ENCODE results near the gene FGG.

Gene FGG

DNA sequence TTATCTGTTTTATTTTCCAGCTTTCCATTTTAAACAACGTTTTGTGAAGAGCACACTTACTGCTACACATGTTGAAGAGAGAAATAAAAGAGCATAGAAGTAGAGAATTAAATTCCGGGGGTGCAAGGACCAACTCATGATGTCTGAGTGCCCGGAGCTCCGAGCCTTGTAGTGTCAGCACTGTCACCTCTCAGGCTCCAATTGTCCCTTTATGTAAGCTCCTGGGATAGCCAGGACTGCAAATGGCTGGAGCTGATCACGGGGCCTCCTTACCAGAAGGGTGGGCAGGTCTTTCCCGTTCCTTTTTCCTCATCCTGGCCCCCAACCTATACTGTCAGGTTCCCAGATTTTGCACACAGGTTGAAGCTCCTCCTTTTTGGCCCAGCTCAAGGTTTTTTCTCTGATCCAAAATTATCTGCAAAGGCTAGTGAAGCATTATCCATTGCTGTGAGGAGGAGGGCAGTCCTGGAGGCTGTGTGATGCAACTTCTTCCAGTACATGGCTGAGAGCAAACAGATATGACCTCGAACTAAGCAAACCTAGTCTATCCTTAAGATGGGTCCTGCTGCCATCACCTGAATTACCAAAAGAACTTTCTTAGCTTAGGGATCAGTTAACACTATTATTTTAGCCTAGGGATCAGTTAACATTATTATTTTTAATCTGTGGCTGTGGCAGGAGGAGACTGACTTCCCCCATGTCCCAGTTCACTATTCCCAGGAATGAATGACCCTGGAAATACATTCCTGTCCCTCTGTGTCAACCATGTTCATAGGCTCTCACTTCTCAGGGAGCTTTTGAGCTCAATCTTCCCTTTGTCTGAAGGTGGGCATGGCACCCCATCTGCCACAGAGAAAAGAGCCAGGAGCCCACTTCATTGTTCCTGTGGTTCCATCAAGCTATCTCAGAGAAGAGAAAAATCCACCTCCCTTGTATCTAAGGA, at the start of gene FGG:
FGG (minus strand) TSS at position 185 of the 943 bp plus-strand sequence; CDS start at position 138, 47 bp downstream.
- no peak for DNase-seq (ENCODE audit: low read depth in 2 of 2, low spot score in 1 of 2)

DNA sequence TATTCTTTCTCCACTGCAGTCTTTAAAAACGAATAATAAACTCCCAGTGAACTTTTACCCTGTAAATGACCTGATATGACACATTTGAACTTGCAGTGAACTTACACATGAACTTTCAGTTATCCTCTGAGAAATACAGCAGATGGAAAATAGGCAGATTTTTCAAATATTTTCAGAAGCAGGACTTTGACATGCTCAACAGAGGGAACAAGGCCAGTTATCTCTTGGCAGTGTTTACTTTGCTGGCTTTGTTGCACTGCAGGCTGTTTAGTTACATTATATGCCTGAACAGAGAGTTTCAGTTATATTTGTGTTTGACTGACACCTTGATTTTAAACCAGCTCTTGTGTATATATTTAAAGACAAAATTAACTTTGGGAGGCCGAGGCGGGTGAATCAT, 47.6 kb upstream of the FGG start:
- DNase-seq (ENCODE audit: low read depth in 2 of 2, low spot score in 1 of 2), result no peak

DNA sequence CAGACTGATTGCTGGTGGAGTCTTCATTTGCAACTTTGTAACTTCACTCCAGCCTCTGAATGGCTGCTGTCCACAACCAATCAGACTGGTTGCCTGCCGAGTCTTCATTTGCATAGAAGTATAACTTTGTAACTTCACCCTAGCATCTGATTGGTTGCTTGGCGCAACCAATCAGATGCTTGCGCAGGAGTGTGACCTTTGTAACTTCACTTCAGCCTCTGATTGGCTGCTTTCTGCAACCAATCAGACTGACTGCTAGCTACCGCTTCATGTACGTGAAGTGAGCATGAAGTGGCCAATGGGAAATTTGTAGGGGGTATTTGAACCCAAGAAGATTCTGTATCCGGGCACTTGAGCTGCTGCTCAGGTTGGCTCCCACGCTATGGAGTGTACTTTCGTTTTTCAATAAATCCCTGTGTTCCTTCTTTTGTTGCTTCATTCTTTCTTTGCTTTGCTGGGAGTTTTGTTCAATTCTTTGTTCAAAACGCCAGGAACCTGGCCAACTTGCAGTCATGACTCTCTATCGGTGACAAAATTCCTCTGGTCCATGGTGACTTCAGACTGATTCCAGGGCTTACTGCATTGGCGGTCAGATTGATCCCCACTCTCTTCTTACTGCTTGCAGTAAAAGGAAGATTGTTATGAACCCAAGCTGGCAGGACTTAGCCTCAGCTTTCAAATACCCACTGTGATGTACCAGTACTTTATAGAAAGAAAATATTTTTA, 46.4 kb upstream of the FGG start:
- no peak for DNase-seq (ENCODE audit: low read depth in 2 of 2, low spot score in 1 of 2)

DNA sequence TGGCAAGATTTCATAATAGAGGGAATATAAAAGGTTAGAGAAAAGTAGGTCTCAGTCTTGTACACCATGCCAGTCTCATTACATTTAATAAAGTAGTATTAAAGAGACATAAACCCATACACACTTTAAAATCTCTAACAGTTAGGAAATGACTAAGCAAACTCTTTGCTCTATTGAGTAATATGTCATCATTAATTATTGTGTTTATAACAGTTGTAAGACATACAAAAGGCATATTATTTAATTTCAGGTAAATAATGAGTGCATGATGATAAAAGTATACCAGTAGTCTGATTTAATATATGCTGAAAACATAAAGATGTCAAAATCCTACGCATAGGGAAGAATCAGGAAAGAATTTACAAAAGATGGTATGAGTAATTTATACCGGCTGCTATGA, 31.0 kb upstream of the FGG start:
- DNase-seq (ENCODE audit: low read depth in 2 of 2, low spot score in 1 of 2), result no peak

DNA sequence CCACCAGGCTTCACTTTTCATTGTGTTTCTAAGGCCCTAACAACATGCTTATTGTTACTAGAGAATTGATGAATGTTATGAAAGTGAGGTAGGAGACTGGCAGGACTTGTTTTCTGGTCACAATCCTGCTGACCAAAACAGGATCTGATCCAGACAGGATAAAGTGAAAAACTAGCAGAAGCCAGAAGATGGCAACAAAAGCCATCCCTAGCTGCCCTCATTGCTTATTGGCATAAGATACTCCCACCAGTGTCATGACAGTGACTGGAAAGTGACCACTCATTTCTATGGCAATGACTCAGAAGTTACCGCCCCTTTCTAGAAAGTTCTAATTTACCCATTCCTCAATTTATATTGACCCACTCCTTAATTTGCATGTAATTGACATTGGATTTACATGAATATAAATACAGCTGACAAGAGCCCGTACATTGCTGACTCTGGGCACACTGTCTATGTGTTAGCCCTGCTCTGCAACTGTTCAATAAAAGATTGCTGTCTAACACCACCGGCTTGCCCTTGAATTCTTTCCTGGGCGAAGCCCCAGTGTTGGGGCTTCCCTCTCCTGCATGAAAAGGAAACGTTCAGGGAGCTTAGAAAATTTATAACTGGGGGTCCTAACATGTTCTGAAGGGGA, 30.0 kb upstream of the FGG start:
- no peak for DNase-seq (ENCODE audit: low read depth in 2 of 2, low spot score in 1 of 2)

DNA sequence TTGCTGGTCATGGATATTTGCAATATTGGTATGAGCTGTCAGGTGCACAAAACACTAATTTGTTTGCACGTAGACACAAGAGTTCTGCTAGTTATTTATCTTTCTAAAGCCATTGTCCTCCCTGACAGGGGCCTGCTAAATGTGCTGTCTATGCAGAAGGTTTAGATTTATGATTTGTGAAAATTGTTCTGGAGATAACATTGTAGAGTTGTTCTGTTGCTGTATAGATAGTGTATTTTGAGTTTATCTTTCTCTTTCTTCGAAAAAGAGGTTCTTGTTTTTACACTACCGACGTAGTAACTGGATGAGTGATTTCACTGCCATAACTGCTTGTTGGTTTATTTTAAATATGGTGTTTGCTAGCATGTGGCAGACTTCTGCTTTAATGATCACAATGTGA, 28.5 kb upstream of the FGG start:
- DNase-seq (ENCODE audit: low read depth in 2 of 2, low spot score in 1 of 2), result no peak

DNA sequence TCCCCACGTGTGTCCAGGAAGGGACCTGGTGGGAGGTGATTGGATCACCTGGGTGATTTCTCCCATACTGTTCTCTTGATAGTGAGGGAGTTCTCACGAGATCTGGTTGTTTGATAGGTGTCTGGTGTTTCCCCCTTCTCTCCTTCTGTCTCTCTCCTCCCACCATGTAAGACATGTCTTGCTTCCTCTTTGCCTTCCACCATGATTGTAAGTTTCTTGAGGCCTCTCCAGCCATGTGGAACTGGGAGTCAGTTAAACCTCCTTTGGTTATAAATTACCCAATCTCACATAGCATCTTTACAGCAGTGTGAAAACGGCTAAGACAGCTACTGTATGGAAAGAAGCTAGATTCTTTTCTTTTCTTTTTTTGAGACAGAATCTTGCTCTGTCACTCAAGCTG, 21.6 kb upstream of the FGG start:
- no peak for DNase-seq (ENCODE audit: low read depth in 2 of 2, low spot score in 1 of 2)

DNA sequence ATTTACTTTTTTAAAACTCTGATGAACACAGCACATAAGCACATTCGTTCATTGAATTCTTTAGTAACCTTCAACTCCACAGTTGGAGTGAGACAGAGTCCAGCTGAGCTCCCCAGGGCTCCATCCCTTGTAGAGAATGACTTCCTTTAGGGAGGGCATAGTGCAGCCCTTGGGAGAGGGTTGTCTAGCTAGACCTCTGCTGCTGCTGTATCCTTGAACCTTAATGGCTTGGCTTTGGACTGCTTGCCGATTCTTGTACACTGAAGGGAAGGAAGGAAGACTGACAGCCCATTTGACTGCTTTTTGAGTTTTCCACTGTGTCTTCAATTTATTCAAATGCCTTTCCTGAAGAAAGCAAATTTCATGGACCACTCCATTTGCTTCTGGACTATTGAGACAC, 19.4 kb upstream of the FGG start:
- DNase-seq (ENCODE audit: low read depth in 2 of 2, low spot score in 1 of 2), result no peak

DNA sequence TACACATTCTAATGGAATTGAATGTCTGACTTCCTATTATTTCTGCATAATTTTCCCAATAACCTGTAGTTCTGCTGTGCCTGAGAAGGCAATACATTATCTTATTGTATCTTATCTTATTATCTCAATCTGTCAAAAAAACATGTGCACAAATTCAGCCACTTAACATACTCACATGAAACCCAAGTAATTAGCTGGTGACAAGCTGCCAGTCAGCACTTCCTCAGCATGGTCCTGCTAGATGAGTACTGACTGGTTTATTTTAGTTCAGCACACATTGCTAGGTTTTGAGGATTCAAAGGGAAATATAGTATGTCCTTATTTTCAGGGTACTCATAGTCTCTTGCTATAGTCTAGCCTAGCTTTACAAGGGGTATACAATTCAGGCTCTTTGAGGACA, 17.9 kb upstream of the FGG start:
- no peak for DNase-seq (ENCODE audit: low read depth in 2 of 2, low spot score in 1 of 2)

DNA sequence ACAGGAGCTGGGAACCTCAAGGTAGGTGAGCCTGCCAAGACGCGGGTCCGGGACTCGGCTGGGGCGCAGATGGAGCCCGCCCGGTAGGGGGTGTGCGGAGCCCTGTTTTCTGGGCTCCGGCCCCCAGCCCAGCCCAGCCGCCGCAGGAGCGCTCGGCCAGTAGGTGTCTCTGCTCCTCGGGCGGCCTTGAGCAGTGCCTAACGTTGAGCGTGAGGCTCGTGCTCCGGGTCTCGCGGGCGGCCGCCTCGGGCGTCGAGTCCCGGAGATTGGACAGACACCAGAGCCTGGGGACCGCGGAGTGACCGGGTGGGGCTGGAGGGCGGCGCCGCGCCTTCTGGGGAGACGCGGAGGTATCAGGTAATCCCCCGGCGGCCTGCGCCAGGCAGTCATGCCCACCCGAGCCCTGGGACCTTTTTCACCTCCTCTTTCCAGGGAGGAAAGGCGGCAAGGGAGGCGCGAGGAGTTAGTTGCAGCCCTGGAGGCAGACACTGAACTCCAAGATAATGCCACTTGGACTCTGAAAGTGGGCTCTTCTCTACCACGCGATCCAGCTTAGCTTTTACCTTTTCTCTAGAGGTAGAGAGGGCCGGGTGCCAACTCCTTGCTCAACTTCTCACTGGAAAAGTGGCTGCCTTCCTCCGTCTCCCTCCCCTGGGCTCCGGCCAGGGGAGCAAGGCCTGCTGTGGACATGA, 14.5 kb upstream of the FGG start:
- DNase-seq (ENCODE audit: low read depth in 2 of 2, low spot score in 1 of 2), result no peak

DNA sequence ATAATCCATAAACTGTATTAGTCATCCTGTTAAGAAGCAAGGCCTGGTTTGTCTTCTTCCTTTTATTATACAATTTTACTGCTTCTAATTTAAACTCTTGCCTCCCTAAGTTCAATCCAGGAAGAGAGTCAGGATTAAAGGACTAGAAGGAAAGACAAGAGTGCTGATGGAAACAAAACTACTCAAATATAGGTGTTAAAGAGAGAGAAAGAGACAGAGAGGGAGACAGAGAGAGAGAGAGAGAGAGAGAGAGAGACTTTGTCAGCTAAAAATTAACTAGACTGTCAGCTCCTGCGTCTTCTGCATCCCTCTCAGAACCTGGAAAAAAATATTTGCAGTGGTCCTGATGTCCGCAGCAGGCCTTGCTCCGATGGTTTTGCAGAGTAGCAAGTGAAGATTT, 13.5 kb upstream of the FGG start:
- no peak for DNase-seq (ENCODE audit: low read depth in 2 of 2, low spot score in 1 of 2)

DNA sequence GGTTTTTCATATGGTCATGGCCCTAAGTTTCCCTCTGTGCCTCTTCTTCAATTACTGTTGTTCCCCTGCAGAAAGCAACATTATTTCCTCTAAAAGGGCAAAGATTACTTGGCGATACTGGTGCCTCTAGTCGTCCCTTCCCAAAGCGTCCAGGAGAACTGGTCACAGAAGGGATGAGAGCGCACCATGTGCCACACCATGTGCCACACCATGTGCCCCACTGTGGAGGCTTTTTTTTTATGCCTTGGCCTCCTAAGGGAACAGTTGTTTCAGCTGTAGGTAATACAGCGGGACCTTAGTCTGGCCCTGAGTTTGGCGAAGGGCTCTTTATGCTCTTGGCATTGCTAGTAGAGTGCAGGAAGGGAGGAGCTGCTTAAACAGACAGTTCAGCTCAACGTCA, 11.5 kb upstream of the FGG start:
- no peak for DNase-seq (ENCODE audit: low read depth in 2 of 2, low spot score in 1 of 2)

DNA sequence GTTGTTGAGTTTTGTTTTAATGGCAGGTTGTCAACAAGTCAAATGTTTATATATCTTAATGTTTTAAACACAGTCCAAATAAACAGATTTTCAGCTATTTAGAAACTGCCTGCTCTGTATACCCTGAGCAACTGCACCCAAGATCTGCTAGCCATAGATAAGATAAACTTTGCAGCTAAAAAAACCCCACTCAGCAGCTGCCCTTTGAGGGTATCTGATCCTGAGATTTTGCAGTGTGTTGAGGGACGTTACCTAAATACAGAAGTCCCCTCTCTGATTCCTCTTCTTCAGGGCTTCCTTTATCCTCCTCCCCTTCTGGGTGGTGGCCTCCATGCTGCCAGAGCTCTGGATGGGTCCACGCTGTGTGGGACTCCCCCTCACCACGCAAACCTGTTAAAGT, 11.0 kb upstream of the FGG start:
- no peak for DNase-seq (ENCODE audit: low read depth in 2 of 2, low spot score in 1 of 2)

DNA sequence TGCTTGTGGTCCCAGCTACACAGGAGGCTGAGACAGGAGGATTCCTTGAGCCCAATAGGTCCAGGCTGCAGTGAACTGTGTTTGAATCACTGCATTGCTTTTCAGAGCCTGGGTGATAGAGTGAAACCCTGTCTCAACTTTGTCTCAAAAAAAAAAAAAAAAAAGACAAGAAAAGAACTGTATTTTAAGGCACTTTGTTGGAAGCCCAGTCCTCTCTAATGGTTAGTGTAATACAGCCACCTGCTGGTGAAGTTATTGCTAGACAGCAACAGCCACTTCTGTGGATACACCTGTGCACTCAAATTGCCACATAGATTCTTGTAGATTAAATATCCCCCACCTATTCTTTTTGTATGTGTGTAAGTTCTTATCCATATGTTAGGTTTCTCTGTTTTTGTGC, 10.1 kb upstream of the FGG start:
- DNase-seq (ENCODE audit: low read depth in 2 of 2, low spot score in 1 of 2), result no peak

DNA sequence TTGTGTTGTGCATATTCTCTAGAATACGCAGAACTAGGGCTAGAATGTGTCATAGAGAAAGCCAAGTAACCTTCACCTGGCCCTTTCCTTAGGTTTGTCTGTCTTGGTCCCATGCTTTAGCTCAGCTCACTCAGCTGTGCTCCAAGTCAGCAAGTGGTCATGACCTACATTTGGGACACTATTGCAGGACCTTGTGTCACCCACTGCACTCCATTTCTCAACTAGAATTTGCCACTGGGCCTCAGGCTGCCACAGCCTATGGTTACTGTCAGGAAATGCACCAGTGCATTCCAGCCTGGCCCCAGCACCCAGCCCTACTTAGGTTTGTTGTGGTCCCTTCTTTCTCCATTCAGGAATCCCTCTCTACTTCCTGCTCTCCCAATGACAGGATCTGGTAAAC, 7.7 kb upstream of the FGG start:
- DNase-seq (ENCODE audit: low read depth in 2 of 2, low spot score in 1 of 2), result no peak

DNA sequence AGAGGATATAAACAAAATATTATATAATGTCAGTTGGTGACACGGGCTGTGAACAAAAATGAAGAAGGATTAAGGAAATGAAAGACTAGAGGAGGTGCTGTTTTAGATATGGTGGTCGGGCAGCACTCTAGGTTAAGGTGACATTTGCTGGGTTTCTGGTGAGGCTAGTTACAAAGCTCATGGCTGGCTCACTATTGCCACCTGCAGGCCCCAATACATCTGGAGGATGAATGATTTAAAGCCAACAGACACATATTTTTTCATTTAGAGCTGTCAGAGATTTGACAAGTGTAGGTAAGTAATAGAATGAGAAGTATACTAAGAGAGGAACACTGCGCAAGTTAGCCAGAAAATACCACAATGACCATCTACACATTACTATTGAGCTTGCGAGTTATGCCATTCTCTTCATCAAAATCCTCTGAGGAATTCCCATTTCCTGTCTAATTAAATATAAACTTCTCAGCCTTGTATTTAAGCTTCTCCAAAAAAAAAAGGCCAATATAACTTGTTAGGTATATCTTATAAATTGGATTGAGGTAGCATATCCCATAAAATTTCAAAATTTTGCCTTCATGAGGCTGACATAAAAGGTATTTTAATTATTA, 6.4 kb upstream of the FGG start:
- no peak for DNase-seq (ENCODE audit: low read depth in 2 of 2, low spot score in 1 of 2)

DNA sequence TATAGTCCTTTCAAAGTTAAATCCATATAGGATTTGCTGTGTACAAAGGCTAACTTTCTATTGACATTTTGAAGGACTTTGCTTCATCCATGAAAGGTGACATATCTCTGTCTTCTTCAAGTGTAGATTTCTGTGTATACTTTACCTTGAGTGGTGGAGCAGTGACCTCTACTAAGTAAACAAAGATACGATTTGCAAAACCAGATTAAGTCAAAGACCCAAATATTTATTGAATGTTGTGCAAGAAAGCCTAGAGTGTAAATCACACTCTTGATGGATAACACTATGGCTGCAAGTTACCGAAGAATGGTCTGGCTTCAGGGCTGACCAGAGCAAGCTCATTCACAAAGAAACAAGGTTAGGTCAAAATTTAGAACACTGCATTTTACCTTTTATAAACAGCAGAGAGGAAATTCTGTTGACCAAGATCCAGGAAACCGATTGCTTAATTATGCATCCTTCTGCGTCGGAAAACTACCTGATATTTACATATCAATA, 5.4 kb upstream of the FGG start:
- DNase-seq (ENCODE audit: low read depth in 2 of 2, low spot score in 1 of 2), result no peak

DNA sequence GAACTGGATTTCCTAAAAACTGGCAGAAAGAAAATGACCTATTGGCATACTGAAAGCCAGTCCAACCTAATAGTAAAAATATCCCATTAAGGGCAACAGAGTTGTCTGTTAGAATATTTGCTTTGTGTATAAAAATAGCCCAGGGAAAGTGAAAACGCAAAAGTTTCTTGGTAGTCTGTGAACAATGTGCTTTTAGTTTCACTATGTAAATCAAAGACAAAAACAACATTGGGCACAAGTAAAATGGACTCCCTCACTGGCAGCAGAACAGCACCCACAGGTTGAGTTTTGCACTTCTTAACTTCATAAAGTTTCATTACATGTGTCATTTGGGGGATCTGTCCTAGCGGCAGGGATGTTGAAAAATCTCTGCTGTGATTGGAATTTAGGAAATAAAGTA, 4.3 kb upstream of the FGG start:
- no peak for DNase-seq (ENCODE audit: low read depth in 2 of 2, low spot score in 1 of 2)

DNA sequence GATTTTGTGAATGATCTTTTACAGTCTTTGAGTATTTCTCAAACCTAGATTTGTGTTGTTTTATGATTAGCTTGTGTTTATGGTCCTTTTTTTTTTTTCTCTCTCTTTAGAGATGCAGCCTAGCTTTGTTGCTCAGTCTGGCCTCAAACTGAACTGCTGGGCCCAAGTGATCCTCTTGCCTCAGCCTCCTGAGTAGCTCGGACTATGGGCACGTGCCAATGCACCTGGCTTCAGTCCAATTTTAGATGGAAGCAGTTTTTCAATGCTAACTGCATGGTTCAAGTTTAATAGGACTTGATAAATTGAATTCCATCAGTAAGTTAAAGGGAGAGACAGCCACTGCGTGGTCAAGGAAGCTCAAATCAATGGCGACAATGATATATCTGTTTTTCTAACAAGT, 3.8 kb upstream of the FGG start:
- DNase-seq (ENCODE audit: low read depth in 2 of 2, low spot score in 1 of 2), result no peak

DNA sequence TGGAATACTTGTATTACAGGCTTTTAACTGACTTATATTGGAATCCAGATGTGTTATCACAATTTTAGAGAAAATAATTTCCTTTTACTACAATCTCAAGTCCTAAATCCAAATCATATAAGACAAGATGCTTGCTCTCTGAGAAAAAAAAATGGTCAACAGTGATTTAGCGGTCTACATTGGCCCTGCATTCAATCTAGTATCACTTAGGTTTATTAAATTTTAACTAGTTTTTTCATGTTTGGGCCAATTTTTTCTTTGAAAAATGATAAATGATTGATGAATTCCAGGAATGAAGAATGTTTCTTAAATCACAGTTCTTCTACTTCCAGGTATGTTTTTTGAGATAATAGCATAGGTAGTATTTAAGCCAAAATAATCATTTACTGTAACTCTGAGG, 2.8 kb upstream of the FGG start:
- no peak for DNase-seq (ENCODE audit: low read depth in 2 of 2, low spot score in 1 of 2)

DNA sequence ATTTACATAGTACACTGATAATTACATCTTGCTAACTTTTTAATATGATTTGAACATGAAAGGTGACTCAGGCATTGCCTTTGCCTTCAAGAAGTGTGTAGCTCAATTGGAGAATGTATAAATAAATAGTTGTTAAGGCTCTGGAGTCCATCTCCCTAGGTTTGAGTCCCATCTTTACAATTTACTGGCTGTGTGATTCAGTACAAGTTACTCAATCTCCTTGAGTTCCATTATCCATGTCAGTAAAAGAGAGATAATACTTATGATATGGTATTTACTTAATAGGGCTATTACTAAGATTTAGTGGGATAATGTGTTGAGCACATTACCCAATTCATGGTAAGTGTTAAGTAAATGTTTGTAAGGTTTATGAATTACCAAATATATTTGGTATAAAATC, 1.9 kb upstream of the FGG start:
- no peak for DNase-seq (ENCODE audit: low read depth in 2 of 2, low spot score in 1 of 2)
